ENCODE data around the gene CSNK2B.

DNA sequence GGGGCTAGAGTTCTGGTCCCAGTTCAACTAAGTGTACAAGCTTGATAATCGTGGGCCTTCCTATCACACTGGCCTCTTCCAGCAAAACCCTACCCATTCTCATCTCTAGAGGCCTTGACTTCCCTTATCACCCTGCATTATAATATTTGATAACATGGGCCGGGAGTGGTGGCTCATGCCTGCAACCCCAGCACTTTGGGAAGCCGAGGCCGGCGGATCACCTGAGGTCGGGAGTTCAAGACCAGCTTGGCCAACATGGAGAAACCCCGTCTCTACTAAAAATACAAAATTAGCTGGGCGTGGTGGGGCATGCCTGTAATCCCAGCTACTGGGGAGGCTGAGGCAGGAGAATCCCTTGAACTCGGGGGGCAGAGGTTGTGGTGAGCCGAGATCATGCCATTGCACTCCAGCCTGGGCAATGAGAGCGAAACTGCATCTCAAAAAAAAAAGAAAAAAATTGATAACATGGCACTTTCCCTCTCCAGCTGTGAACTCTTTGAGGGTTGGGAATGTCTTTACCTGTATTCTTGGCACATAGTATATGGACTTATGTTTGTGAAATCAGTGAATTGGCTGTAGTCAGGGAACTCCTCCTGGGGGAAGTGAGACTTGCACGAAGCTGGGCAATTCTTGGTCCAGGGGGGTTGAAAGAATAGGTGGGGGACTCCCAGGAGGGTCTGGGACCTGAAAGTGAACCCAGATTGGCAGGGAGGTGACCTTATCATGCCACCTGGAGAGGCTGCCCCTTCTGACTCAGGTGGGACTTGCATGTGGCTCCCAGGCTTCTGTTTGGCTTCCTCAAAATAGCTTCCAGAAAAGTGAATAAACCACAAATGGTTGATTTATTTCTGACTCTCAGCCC is 4.4 kb upstream of the CSNK2B start:
- no peak for TF ChIP-seq ZNF302 (CRISPR knock-in tag; IDR thresholded peaks at IDR 0.05)
- TF ChIP-seq PHF8 (IDR thresholded peaks at IDR 0.05; ENCODE audit: borderline replicate concordance, low read depth): no peak
- no peak for TF ChIP-seq EP300 (IDR thresholded peaks at IDR 0.05)
- no peak for TF ChIP-seq JUN (IDR thresholded peaks at IDR 0.05)
- TF ChIP-seq, protein P1, sequence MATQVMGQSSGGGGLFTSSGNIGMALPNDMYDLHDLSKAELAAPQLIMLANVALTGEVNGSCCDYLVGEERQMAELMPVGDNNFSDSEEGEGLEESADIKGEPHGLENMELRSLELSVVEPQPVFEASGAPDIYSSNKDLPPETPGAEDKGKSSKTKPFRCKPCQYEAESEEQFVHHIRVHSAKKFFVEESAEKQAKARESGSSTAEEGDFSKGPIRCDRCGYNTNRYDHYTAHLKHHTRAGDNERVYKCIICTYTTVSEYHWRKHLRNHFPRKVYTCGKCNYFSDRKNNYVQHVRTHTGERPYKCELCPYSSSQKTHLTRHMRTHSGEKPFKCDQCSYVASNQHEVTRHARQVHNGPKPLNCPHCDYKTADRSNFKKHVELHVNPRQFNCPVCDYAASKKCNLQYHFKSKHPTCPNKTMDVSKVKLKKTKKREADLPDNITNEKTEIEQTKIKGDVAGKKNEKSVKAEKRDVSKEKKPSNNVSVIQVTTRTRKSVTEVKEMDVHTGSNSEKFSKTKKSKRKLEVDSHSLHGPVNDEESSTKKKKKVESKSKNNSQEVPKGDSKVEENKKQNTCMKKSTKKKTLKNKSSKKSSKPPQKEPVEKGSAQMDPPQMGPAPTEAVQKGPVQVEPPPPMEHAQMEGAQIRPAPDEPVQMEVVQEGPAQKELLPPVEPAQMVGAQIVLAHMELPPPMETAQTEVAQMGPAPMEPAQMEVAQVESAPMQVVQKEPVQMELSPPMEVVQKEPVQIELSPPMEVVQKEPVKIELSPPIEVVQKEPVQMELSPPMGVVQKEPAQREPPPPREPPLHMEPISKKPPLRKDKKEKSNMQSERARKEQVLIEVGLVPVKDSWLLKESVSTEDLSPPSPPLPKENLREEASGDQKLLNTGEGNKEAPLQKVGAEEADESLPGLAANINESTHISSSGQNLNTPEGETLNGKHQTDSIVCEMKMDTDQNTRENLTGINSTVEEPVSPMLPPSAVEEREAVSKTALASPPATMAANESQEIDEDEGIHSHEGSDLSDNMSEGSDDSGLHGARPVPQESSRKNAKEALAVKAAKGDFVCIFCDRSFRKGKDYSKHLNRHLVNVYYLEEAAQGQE (IDR thresholded peaks at IDR 0.05): no peak
- TF ChIP-seq MAZ (IDR thresholded peaks at IDR 0.05; ENCODE audit: borderline replicate concordance, low read depth, low read length): no peak
- TF ChIP-seq CHD2 (IDR thresholded peaks at IDR 0.05; ENCODE audit: low read length, partially characterized antibody): no peak
- TF ChIP-seq, protein P2, sequence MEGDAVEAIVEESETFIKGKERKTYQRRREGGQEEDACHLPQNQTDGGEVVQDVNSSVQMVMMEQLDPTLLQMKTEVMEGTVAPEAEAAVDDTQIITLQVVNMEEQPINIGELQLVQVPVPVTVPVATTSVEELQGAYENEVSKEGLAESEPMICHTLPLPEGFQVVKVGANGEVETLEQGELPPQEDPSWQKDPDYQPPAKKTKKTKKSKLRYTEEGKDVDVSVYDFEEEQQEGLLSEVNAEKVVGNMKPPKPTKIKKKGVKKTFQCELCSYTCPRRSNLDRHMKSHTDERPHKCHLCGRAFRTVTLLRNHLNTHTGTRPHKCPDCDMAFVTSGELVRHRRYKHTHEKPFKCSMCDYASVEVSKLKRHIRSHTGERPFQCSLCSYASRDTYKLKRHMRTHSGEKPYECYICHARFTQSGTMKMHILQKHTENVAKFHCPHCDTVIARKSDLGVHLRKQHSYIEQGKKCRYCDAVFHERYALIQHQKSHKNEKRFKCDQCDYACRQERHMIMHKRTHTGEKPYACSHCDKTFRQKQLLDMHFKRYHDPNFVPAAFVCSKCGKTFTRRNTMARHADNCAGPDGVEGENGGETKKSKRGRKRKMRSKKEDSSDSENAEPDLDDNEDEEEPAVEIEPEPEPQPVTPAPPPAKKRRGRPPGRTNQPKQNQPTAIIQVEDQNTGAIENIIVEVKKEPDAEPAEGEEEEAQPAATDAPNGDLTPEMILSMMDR (IDR thresholded peaks at IDR 0.05): no peak
- no peak for TF ChIP-seq POLR2A (IDR thresholded peaks at IDR 0.05; ENCODE audit: low read length)
- no peak for TF ChIP-seq KDM1A (IDR thresholded peaks at IDR 0.05; ENCODE audit: low read depth)
- TF ChIP-seq TFCP2L1 (CRISPR knock-in tag; IDR thresholded peaks at IDR 0.05): no peak
- TF ChIP-seq CBX8 (IDR thresholded peaks at IDR 0.05): no peak
- no peak for TF ChIP-seq RAD21 (conservative IDR thresholded peaks at IDR 0.05 in 1 of 2, IDR thresholded peaks at IDR 0.05 in 1 of 2)
